Measurements from ENCODE around the gene HABP4.

The HABP4 gene

DNA sequence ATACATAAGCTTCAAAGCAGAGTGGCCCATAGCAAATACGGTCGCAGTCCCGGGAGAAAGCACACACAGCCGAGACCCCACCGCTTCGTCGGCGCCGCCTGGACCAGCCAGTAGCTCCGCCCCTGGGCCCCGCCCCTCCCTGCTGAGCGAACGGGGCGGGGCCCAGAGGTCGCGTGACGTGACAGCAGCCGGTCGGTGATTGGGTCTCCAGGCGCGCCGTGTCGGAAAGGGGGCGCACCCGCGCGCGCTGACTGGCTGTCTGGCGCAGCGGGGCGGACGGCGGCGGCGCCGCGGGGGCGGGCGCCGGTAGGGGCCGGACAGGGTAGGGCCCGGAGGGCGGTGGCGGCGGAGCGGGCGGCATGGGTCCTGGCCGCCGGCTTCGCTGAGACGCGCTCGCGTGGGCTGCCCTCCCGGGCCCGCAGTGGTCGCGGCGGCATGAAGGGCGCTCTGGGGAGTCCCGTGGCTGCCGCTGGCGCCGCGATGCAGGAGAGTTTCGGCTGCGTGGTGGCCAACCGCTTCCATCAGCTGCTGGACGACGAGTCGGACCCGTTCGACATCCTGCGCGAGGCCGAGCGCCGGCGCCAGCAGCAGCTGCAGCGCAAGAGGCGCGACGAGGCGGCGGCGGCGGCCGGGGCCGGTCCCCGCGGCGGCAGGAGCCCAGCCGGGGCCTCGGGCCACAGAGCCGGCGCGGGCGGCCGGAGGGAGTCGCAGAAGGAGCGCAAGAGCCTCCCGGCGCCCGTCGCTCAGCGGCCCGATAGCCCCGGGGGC is at the start of gene HABP4:
HABP4 (plus strand) TSS at position 325 of the 768 bp plus-strand sequence; CDS start at position 436, 111 bp downstream.
- DNase-seq (ENCODE audit: low spot score in 2 of 2) (peak; percentile 91 to 92), ATAC-seq (ENCODE audit: low read depth) (peak; percentile 91)
- no peaks in the 10 kb centered on the region for H3K36me3 Mint-ChIP-seq
- no peaks in the 10 kb centered on the region for H3K9me3 Mint-ChIP-seq
- H3K4me1 Mint-ChIP-seq, result peaks cover 10% of the 10 kb centered on the region
- peak within 1 kb of the TSS; percentile 85 for H3K4me3 Mint-ChIP-seq
- no peaks in the 10 kb centered on the region for H3K27me3 Mint-ChIP-seq
- peak within 1 kb of the TSS; percentile 43 for H3K27ac Mint-ChIP-seq

GRCh38 chr9:96408409-96409280 is 41.3 kb upstream of the HABP4 start:
- Mint-ChIP-seq H3K4me3 (no peak overlapping the region), H3K27me3 (no peaks in the 10 kb centered on the region), H3K27ac (no peak overlapping the region), H3K36me3 (no peaks in the 10 kb centered on the region), H3K9me3 (no peaks in the 10 kb centered on the region), H3K4me1 (peaks cover 10% of the 10 kb centered on the region)
- no peak for DNase-seq (ENCODE audit: low spot score in 2 of 2)
- no peak for ATAC-seq (ENCODE audit: low read depth)

GRCh38 chr9:96411129-96411838 is 38.7 kb upstream of the HABP4 start:
- Mint-ChIP-seq H3K27me3 (no peaks in the 10 kb centered on the region), H3K9me3 (no peaks in the 10 kb centered on the region), H3K4me3 (no peak overlapping the region), H3K27ac (no peak overlapping the region), H3K36me3 (no peaks in the 10 kb centered on the region), H3K4me1 (peaks cover 15% of the 10 kb centered on the region)
- DNase-seq (ENCODE audit: low spot score in 2 of 2), result no peak
- ATAC-seq (ENCODE audit: low read depth), result no peak

DNA sequence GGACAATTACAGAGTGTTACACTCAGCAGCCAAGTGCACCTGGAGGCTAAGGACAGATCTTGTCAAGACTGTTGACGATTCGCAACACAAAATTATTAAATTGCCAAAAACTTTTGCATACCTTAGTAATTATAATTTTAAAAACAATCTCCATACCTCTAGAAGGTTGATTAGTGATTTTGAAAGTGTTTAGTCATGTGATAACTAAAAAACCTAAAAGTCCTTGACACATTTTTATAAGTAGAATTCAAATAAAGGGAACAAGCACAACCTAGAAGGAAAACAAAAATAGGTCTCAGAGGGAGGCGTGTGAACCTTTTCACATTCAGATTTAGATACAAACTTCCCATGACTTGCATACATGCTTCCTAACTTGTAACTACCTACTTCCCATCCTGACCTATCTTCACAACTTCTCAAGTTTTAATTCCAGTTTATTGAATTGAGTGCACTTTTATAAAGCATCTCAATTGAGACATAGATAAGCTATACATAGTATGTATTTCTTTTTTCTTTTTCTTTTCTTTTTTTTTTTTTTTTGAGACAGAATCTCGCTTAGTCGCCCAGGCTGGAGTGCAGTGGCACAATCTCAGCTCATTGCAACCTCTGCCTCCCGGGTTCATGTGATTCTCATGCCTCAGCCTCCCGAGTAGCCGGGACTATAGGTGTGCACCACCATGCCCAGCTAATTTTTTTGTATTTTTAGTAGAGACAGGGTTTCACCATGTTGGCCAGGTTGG is 37.6 kb upstream of the HABP4 start:
- peaks cover 21% of the 10 kb centered on the region for H3K4me1 Mint-ChIP-seq
- no peak for ATAC-seq (ENCODE audit: low read depth)

GRCh38 chr9:96413302-96414221 is 36.4 kb upstream of the HABP4 start:
- ATAC-seq (ENCODE audit: low read depth), result peak; percentile 52
- Mint-ChIP-seq H3K27me3 (no peaks in the 10 kb centered on the region), H3K27ac (peak overlapping the region; percentile 82), H3K4me1 (peaks cover 21% of the 10 kb centered on the region), H3K9me3 (no peaks in the 10 kb centered on the region), H3K36me3 (no peaks in the 10 kb centered on the region), H3K4me3 (peak overlapping the region; percentile 89)
- DNase-seq (ENCODE audit: low spot score in 2 of 2), result peak in 1 of 2 donors; percentile 32

More for the DNA sequence above, 37.6 kb upstream of the HABP4 start:
- H3K27me3 Mint-ChIP-seq, result no peaks in the 10 kb centered on the region
- H3K27ac Mint-ChIP-seq, result peak overlapping the region; percentile 82
- no peaks in the 10 kb centered on the region for H3K9me3 Mint-ChIP-seq
- DNase-seq (ENCODE audit: low spot score in 2 of 2), result no peak
- no peak overlapping the region for H3K4me3 Mint-ChIP-seq
- H3K36me3 Mint-ChIP-seq, result no peaks in the 10 kb centered on the region

GRCh38 chr9:96417051-96417586 is 32.9 kb upstream of the HABP4 start:
- H3K4me1 Mint-ChIP-seq, result peaks cover 26% of the 10 kb centered on the region
- H3K27me3 Mint-ChIP-seq, result no peaks in the 10 kb centered on the region
- peak overlapping the region; percentile 90 for H3K27ac Mint-ChIP-seq
- peak overlapping the region; percentile 84 for H3K4me3 Mint-ChIP-seq
- ATAC-seq (ENCODE audit: low read depth), result peak; percentile 26
- H3K36me3 Mint-ChIP-seq, result no peaks in the 10 kb centered on the region
- no peaks in the 10 kb centered on the region for H3K9me3 Mint-ChIP-seq
- peak; percentile 86 to 92 for DNase-seq (ENCODE audit: low spot score in 2 of 2)

DNA sequence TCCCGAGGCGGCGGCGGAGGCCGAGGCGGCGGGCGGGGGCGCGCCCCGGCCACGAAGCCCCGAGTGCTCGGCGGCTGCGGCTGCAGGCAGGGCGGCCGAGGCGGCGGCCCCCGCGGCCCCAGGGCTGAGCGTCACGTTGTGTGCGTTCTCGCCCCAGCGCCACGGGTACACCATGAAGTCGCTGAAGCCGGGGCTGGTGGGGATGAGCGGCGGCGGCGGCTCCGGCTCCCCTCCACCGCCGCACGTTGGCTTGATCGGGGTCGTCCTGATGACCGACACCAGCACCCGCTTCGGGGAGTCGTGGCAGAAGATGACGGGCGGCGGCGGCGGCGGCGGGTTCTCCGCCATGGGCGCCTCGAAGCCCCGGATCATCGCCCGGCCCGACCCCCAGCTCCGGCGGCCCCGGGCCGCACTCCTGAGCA is 32.3 kb upstream of the HABP4 start:
- H3K27ac Mint-ChIP-seq, result peak overlapping the region; percentile 92
- peak; percentile 10 for ATAC-seq (ENCODE audit: low read depth)

DNA sequence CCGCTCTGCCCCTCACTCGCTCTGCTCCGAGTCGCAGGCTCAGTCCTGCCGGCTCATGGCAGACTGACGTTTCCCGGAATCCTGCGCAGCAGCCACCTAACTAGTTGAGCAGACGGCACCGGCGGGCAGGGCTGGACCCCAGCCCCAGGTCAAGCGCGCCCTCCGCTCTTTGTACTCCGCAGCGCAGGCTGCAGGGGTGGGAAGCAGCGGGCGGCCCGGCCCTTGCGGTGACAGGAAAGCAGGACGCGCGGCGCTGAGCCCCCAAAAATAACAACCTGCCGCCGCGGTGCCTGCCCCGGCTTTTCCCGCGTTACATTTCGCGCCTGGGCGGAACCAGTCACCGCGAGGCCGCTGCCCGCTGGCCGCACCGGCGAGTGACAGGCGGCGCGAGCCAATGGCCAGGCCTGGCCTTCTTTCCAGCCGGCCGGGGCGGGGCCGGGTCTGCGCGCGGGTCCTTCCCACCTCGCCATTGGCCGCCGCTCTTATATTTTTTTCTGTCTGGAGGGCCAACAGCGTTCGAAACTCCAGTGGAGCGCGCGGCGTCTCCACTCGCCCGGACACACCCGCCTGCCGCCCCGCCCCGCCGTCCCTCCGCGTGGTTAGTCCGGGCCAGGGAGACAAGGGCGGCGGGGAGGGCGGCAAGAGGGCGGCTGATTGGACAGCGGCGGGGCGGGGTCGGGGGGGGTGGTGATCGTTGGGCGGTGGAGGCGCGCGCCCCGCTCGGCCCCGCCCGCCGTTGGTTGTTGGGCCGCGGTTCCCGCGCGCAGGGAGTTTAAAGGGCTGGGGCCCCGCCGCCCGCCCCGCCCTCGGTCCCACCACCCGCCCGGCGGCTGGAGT is 31.7 kb upstream of the HABP4 start, which contains the start of gene ZNF367:
ZNF367 (minus strand) TSS at position 288 of the 837 bp plus-strand sequence. CDS start 338 bp downstream, outside the sequence.
- ATAC-seq (ENCODE audit: low read depth) (peak; percentile 66), DNase-seq (ENCODE audit: low spot score in 2 of 2) (peak; percentile 78 to 86)
- no peaks in the 10 kb centered on the region for H3K36me3 Mint-ChIP-seq
- no peaks in the 10 kb centered on the region for H3K9me3 Mint-ChIP-seq
- peak within 1 kb of the TSS; percentile 92 for H3K27ac Mint-ChIP-seq
- no peaks in the 10 kb centered on the region for H3K27me3 Mint-ChIP-seq
- peaks cover 24% of the 10 kb centered on the region for H3K4me1 Mint-ChIP-seq
- H3K4me3 Mint-ChIP-seq, result peak within 1 kb of the TSS; percentile 90

More for the DNA sequence above, 32.3 kb upstream of the HABP4 start:
- Mint-ChIP-seq H3K27me3 (no peaks in the 10 kb centered on the region), H3K36me3 (no peaks in the 10 kb centered on the region), H3K9me3 (no peaks in the 10 kb centered on the region), H3K4me1 (peaks cover 24% of the 10 kb centered on the region), H3K4me3 (peak overlapping the region; percentile 90)
- DNase-seq (ENCODE audit: low spot score in 2 of 2), result peak; percentile 48 to 69

DNA sequence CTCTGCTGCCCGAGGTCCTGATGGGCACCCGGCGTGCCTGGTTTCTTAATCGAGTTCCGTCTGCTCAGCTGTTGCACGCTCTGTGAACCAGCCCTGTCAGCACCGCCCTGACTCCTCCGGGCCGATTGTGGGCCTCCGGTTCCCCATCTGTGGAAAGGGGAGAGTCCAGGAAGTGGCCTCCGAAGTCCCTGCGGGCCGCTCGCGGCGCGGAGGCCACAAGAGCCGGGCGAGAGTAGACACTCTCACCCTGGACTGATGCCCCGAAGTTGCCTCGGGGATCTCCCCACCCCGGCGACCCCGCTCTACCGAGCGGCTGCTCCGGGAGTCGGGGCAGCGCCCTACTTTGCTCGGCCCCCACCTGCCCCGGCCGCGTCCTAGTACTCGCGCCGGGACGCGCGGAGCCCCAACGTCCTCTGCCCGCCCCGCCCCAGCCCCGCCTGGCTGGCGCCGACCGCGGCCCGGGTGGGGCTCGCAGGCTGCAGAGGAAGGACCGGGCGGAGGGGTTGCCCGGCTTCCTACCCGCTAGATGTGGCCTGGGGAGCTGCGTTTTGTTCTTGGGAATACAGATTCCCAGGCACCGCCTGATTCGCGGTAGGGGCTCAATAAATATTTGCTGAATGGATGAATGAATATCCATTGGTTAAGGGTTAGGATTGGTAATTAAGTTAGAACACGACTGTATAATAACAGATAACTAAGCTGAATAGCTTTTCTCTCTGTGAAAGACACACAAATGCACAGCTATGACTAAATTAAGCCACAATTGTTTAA is 30.9 kb upstream of the HABP4 start:
- Mint-ChIP-seq H3K4me1 (peaks cover 17% of the 10 kb centered on the region), H3K36me3 (no peaks in the 10 kb centered on the region), H3K27ac (peak overlapping the region; percentile 92), H3K4me3 (peak overlapping the region; percentile 90), H3K9me3 (no peaks in the 10 kb centered on the region), H3K27me3 (no peaks in the 10 kb centered on the region)
- peak; percentile 49 to 71 for DNase-seq (ENCODE audit: low spot score in 2 of 2)
- ATAC-seq (ENCODE audit: low read depth), result peak; percentile 34

DNA sequence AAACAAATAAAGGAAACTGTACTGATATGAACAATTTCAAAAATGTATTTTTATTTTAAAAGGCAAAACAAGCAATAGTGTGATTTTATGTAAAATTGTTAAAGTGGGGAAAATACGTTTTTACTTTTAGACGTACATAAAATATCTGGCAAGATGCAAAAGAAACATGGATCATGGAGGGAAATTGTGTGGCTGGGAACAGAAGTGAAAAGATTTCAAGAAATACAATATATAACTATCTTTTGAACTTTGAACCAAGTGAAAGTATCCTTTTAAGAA is 30.3 kb upstream of the HABP4 start:
- H3K27ac Mint-ChIP-seq, result peak overlapping the region; percentile 92
- no peaks in the 10 kb centered on the region for H3K36me3 Mint-ChIP-seq
- DNase-seq (ENCODE audit: low spot score in 2 of 2), result no peak
- peaks cover 17% of the 10 kb centered on the region for H3K4me1 Mint-ChIP-seq
- no peaks in the 10 kb centered on the region for H3K27me3 Mint-ChIP-seq
- H3K9me3 Mint-ChIP-seq, result no peaks in the 10 kb centered on the region
- no peak for ATAC-seq (ENCODE audit: low read depth)
- H3K4me3 Mint-ChIP-seq, result peak overlapping the region; percentile 90

All from memory B cell (primary cell).